ENCODE measurements around the gene RUNX3. TPM values are rescaled to one million over a fixed set of nuclear protein-coding genes. Genes with fewer than 3 reads are reported as not detected.

The RUNX3 gene
- total RNA-seq, 2 donors from 2014 or later, result 0.24 to 0.31 TPM

- no peak for DNase-seq
- no peaks in the 10 kb centered on the region for H3K9me3 ChIP-seq (ENCODE audit: control insufficient read depth, low read length)
- no peak overlapping the region for H3K4me3 ChIP-seq (ENCODE audit: low read length)
- H3K36me3 ChIP-seq (ENCODE audit: control insufficient read depth, insufficient read depth, low read length), result no peaks in the 10 kb centered on the region
- TF ChIP-seq, protein P1, sequence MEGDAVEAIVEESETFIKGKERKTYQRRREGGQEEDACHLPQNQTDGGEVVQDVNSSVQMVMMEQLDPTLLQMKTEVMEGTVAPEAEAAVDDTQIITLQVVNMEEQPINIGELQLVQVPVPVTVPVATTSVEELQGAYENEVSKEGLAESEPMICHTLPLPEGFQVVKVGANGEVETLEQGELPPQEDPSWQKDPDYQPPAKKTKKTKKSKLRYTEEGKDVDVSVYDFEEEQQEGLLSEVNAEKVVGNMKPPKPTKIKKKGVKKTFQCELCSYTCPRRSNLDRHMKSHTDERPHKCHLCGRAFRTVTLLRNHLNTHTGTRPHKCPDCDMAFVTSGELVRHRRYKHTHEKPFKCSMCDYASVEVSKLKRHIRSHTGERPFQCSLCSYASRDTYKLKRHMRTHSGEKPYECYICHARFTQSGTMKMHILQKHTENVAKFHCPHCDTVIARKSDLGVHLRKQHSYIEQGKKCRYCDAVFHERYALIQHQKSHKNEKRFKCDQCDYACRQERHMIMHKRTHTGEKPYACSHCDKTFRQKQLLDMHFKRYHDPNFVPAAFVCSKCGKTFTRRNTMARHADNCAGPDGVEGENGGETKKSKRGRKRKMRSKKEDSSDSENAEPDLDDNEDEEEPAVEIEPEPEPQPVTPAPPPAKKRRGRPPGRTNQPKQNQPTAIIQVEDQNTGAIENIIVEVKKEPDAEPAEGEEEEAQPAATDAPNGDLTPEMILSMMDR (conservative IDR thresholded peaks at IDR 0.05), result no peak
- Mint-ChIP-seq H3K4me3 (no peak overlapping the region), H3K36me3 (ENCODE audit: low read depth) (no peaks in the 10 kb centered on the region), H3K4me1 (no peaks in the 10 kb centered on the region), H3K27me3 (ENCODE audit: insufficient read depth) (peaks cover 3% of the 10 kb centered on the region), H3K9me3 (no peaks in the 10 kb centered on the region), H3K27ac (no peak overlapping the region)
- no peaks in the 10 kb centered on the region for H3K27me3 ChIP-seq (ENCODE audit: control insufficient read depth, insufficient read depth, low read length, poor library complexity, severe bottlenecking)
- H3K4me1 ChIP-seq (ENCODE audit: control insufficient read depth, insufficient read depth, low read length), result no peaks in the 10 kb centered on the region
- WGBS, 2 experiments (ENCODE audit: insufficient coverage in 1 of 2, insufficient read length in 1 of 2), result 87 to 100% methylated on average over 1 to 8 of the region's 8 CpGs
- no peak overlapping the region for H3K27ac ChIP-seq (ENCODE audit: low read depth, low read length)
- no peak overlapping the region for H3K9ac ChIP-seq (ENCODE audit: extremely low read depth, low read length, poor library complexity, severe bottlenecking)
These were observed 31.1 kb downstream of the RUNX3 start for GRCh38 chr1:24898909-24899439.

DNA sequence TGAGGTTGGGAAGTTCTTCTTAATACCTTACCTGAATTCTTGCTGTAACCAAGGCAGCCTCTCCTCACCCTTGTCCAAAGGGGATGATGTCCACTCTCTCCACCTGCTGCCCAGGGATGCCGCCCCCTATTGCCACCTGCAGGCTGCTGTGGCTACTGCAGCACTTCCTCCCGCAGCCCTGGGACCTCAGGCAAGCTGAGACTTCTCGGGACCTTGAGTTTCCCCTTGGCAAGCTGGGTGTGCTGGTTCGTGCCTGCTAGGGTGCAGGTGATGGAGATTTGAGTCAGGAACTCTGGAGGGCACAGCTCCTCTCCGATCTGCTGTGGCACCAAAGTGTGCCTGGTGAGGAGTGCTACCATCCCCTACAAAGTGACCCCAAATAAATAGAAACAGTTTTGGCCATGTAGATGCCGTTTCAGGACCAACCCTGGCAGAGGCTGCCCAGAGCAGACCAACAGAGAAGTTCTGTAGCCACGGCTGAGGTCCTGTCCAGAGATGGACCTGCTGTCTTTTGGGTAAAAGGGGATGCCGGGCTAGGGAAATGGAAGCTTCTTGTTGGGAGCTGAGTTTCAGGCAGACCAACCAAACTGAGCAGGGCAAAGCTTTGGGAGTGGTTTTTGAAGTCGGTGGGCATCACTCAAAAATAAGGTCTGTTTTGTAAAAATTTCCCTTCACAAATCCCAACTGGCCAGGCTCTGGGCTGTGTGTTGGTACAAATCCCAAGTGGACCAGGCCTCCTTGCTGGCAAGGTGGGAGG is 31.7 kb downstream of the RUNX3 start:
- Mint-ChIP-seq H3K27me3 (ENCODE audit: insufficient read depth) (peaks cover 3% of the 10 kb centered on the region), H3K36me3 (ENCODE audit: low read depth) (no peaks in the 10 kb centered on the region), H3K4me1 (no peaks in the 10 kb centered on the region), H3K9me3 (no peaks in the 10 kb centered on the region), H3K4me3 (no peak overlapping the region), H3K27ac (no peak overlapping the region)
- H3K9ac ChIP-seq (ENCODE audit: extremely low read depth, low read length, poor library complexity, severe bottlenecking), result no peak overlapping the region
- no peaks in the 10 kb centered on the region for H3K4me1 ChIP-seq (ENCODE audit: control insufficient read depth, insufficient read depth, low read length)
- H3K27ac ChIP-seq (ENCODE audit: low read depth, low read length), result no peak overlapping the region
- no peaks in the 10 kb centered on the region for H3K27me3 ChIP-seq (ENCODE audit: control insufficient read depth, insufficient read depth, low read length, poor library complexity, severe bottlenecking)
- TF ChIP-seq, protein P1 (conservative IDR thresholded peaks at IDR 0.05), result peak; percentile 90
- H3K9me3 ChIP-seq (ENCODE audit: control insufficient read depth, low read length), result no peaks in the 10 kb centered on the region
- DNase-seq, result peak; percentile 93
- no peak overlapping the region for H3K4me3 ChIP-seq (ENCODE audit: low read length)
- no peaks in the 10 kb centered on the region for H3K36me3 ChIP-seq (ENCODE audit: control insufficient read depth, insufficient read depth, low read length)
- WGBS, 2 experiments (ENCODE audit: insufficient coverage in 1 of 2, insufficient read length in 1 of 2), result 42 to 60% methylated on average over 5 to 8 of the region's 9 CpGs

GRCh38 chr1:24897263-24898151 is 32.6 kb downstream of the RUNX3 start:
- TF ChIP-seq, protein P1 (conservative IDR thresholded peaks at IDR 0.05), result no peak
- Mint-ChIP-seq H3K27me3 (ENCODE audit: insufficient read depth) (peaks cover 3% of the 10 kb centered on the region), H3K9me3 (peaks cover 7% of the 10 kb centered on the region), H3K27ac (no peak overlapping the region), H3K4me1 (no peaks in the 10 kb centered on the region), H3K36me3 (ENCODE audit: low read depth) (peaks cover under 1% of the 10 kb centered on the region), H3K4me3 (no peak overlapping the region)
- no peaks in the 10 kb centered on the region for H3K4me1 ChIP-seq (ENCODE audit: control insufficient read depth, insufficient read depth, low read length)
- H3K4me3 ChIP-seq (ENCODE audit: low read length), result no peak overlapping the region
- H3K27ac ChIP-seq (ENCODE audit: low read depth, low read length), result no peak overlapping the region
- H3K9ac ChIP-seq (ENCODE audit: extremely low read depth, low read length, poor library complexity, severe bottlenecking), result no peak overlapping the region
- H3K36me3 ChIP-seq (ENCODE audit: control insufficient read depth, insufficient read depth, low read length), result no peaks in the 10 kb centered on the region
- WGBS, 2 experiments (ENCODE audit: insufficient coverage in 1 of 2, insufficient read length in 1 of 2), result 85 to 89% methylated on average over 12 to 17 of the region's 17 CpGs
- no peaks in the 10 kb centered on the region for H3K27me3 ChIP-seq (ENCODE audit: control insufficient read depth, insufficient read depth, low read length, poor library complexity, severe bottlenecking)
- peaks cover 6% of the 10 kb centered on the region for H3K9me3 ChIP-seq (ENCODE audit: control insufficient read depth, low read length)
- no peak for DNase-seq

Measured in endodermal cell (in vitro differentiated cells).